IMR-90 (cell line): Measurements from ENCODE around the gene NPBWR2.

ENCODE experiments used
- CEBPB ChIP-seq: IDR thresholded peaks from 2 replicates; pipeline ENCODE4 v1.6.1; 2012; ENCODE audit warnings: low read depth, low read length, improper control_type of control experiment
- CHD1 ChIP-seq: IDR thresholded peaks from 2 replicates; pipeline ENCODE4 v1.6.1; 2012; ENCODE audit warnings: low read depth, low read length, improper control_type of control experiment
- CTCF ChIP-seq: conservative IDR thresholded peaks from 2 replicates; pipeline ENCODE4 v1.5.1; 2012; ENCODE audit warnings: mild to moderate bottlenecking, low read depth, low read length, improper control_type of control experiment
- POLR2A ChIP-seq: IDR thresholded peaks from 2 replicates; pipeline ENCODE4 v1.6.1; 2012; ENCODE audit warnings: mild to moderate bottlenecking, low read depth, low read length
- RFX5 ChIP-seq: IDR thresholded peaks from 2 replicates; pipeline ENCODE4 v1.8.0; 2012; ENCODE audit warnings: low read depth, mild to moderate bottlenecking, low read length, moderate library complexity
- SMC3 ChIP-seq: fragments of 150-350 bp; IDR thresholded peaks from 2 replicates; pipeline ENCODE4 v1.6.1; 2016; ENCODE audit warnings: low read depth, mild to moderate bottlenecking, antibody characterized with exemption, low read length, moderate library complexity

- no peak for TF ChIP-seq CTCF
- no peak for TF ChIP-seq CEBPB
- TF ChIP-seq CHD1: no peak
- no peak for TF ChIP-seq RFX5
- no peak for TF ChIP-seq POLR2A
- TF ChIP-seq SMC3: no peak
Measured at GRCh38 chr20:64129146-64129782, 21.9 kb upstream of the NPBWR2 start.
